Measurements from ENCODE around the gene MSLN. TPM values are rescaled to one million over a fixed set of nuclear protein-coding genes. Genes with fewer than 3 reads are reported as not detected.

The MSLN gene
- total and polyA plus RNA-seq, 2 of the 8 experiments (the other 6 are each of a cell fraction or from before 2014, with no cell fraction given): 0.28 to 0.50 TPM

DNA sequence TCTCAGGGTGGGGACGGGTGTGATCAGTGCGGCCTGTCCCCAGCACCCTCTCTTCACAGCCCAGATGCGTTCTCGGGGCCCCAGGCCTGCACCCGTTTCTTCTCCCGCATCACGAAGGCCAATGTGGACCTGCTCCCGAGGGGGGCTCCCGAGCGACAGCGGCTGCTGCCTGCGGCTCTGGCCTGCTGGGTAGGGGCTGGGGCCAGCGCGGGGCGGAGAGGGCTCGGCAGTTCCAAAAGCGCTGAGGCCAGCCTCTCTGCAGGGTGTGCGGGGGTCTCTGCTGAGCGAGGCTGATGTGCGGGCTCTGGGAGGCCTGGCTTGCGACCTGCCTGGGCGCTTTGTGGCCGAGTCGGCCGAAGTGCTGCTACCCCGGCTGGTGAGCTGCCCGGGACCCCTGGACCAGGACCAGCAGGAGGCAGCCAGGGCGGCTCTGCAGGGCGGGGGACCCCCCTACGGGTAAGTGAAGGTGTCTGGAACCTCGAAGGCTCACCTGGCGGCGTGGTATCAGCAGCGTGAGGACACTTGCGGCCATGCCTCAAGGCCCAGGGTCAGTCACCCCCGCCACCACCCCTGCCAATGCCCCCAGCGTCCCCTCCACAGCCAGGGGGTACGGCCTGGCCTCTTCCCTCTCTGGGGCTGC lies 4.4 kb downstream of the MSLN start (continued):
- TF ChIP-seq, protein P1, sequence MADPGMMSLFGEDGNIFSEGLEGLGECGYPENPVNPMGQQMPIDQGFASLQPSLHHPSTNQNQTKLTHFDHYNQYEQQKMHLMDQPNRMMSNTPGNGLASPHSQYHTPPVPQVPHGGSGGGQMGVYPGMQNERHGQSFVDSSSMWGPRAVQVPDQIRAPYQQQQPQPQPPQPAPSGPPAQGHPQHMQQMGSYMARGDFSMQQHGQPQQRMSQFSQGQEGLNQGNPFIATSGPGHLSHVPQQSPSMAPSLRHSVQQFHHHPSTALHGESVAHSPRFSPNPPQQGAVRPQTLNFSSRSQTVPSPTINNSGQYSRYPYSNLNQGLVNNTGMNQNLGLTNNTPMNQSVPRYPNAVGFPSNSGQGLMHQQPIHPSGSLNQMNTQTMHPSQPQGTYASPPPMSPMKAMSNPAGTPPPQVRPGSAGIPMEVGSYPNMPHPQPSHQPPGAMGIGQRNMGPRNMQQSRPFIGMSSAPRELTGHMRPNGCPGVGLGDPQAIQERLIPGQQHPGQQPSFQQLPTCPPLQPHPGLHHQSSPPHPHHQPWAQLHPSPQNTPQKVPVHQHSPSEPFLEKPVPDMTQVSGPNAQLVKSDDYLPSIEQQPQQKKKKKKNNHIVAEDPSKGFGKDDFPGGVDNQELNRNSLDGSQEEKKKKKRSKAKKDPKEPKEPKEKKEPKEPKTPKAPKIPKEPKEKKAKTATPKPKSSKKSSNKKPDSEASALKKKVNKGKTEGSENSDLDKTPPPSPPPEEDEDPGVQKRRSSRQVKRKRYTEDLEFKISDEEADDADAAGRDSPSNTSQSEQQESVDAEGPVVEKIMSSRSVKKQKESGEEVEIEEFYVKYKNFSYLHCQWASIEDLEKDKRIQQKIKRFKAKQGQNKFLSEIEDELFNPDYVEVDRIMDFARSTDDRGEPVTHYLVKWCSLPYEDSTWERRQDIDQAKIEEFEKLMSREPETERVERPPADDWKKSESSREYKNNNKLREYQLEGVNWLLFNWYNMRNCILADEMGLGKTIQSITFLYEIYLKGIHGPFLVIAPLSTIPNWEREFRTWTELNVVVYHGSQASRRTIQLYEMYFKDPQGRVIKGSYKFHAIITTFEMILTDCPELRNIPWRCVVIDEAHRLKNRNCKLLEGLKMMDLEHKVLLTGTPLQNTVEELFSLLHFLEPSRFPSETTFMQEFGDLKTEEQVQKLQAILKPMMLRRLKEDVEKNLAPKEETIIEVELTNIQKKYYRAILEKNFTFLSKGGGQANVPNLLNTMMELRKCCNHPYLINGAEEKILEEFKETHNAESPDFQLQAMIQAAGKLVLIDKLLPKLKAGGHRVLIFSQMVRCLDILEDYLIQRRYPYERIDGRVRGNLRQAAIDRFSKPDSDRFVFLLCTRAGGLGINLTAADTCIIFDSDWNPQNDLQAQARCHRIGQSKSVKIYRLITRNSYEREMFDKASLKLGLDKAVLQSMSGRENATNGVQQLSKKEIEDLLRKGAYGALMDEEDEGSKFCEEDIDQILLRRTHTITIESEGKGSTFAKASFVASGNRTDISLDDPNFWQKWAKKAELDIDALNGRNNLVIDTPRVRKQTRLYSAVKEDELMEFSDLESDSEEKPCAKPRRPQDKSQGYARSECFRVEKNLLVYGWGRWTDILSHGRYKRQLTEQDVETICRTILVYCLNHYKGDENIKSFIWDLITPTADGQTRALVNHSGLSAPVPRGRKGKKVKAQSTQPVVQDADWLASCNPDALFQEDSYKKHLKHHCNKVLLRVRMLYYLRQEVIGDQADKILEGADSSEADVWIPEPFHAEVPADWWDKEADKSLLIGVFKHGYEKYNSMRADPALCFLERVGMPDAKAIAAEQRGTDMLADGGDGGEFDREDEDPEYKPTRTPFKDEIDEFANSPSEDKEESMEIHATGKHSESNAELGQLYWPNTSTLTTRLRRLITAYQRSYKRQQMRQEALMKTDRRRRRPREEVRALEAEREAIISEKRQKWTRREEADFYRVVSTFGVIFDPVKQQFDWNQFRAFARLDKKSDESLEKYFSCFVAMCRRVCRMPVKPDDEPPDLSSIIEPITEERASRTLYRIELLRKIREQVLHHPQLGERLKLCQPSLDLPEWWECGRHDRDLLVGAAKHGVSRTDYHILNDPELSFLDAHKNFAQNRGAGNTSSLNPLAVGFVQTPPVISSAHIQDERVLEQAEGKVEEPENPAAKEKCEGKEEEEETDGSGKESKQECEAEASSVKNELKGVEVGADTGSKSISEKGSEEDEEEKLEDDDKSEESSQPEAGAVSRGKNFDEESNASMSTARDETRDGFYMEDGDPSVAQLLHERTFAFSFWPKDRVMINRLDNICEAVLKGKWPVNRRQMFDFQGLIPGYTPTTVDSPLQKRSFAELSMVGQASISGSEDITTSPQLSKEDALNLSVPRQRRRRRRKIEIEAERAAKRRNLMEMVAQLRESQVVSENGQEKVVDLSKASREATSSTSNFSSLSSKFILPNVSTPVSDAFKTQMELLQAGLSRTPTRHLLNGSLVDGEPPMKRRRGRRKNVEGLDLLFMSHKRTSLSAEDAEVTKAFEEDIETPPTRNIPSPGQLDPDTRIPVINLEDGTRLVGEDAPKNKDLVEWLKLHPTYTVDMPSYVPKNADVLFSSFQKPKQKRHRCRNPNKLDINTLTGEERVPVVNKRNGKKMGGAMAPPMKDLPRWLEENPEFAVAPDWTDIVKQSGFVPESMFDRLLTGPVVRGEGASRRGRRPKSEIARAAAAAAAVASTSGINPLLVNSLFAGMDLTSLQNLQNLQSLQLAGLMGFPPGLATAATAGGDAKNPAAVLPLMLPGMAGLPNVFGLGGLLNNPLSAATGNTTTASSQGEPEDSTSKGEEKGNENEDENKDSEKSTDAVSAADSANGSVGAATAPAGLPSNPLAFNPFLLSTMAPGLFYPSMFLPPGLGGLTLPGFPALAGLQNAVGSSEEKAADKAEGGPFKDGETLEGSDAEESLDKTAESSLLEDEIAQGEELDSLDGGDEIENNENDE (IDR thresholded peaks at IDR 0.05; ENCODE audit: insufficient replicate concordance, low read length): no peak
- TF ChIP-seq HDAC6 (IDR thresholded peaks at IDR 0.05; ENCODE audit: low read depth, low read length): no peak
- no peak for TF ChIP-seq NRF1 (IDR thresholded peaks at IDR 0.05; ENCODE audit: low read depth, low read length)
- no peak for TF ChIP-seq ASH2L (IDR thresholded peaks at IDR 0.05; ENCODE audit: low read length)
- TF ChIP-seq KDM5A (IDR thresholded peaks at IDR 0.05; ENCODE audit: low read length): no peak
